ENCODE measurements around the gene LINGO1. TPM values are rescaled to one million over a fixed set of nuclear protein-coding genes. Genes with fewer than 3 reads are reported as not detected.
A peak's percentile ranks its signal among the peaks of the same experiment; 100 is the strongest.

Gene LINGO1
- polyA plus RNA-seq, 1 of the 3 experiments (the other 2 are of a cell fraction), result 0.56 TPM

DNA sequence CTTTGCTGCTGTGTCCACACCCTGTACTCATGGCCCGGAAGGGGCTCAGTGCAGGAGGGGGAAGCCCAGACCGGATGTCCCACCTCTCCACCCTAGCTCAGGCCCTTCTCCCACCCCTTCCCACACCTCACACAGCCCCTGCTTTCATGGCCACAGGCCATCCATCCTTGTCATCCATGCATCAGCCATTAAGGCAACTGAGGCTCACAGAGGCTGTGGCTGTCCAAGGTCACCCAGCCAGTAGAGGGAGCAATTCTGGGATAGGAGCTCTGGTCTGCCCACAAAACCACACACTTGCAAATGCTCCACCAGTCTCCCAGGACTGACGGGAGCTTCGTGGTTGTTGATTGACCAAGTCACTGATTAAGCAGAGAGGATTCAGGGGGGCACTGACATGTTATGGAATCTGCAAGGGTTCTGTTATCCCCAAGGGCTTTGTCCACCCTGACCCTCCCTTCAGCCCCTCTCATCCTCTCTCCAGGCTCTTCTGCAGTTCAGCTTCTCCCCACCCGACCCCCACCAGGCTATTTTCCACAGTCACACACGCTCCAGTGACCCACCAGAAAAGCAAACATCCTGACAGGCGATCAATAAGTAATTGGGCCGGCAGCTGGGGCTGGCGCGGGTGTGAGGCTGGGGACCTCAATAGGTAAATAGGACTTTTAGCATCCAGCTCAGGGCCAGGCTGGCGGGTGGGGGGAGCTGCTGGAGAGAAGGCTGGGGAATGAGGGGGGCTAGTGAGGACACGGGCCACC is 15.1 kb downstream of the LINGO1 start:
- 62% methylated on average over 11 of the region's 12 CpGs for WGBS (ENCODE audit: low lambda C conversion rate)
- ChIA-PET POLR2A (no interaction called here), CTCF (interaction anchor here (0.7 to 5.8 kb wide), 15 partner anchors 9 to 618 kb away, joined by 3 to 44 read pairs (median 6); partner anchors contain the start of gene LINGO1)
- no peak overlapping the region for H3K4me2 ChIP-seq
- no peak for TF ChIP-seq RAD21 (IDR thresholded peaks at IDR 0.05; ENCODE audit: low read length)
- no peak for TF ChIP-seq ELF1 (IDR thresholded peaks at IDR 0.05)
- TF ChIP-seq, protein P1, sequence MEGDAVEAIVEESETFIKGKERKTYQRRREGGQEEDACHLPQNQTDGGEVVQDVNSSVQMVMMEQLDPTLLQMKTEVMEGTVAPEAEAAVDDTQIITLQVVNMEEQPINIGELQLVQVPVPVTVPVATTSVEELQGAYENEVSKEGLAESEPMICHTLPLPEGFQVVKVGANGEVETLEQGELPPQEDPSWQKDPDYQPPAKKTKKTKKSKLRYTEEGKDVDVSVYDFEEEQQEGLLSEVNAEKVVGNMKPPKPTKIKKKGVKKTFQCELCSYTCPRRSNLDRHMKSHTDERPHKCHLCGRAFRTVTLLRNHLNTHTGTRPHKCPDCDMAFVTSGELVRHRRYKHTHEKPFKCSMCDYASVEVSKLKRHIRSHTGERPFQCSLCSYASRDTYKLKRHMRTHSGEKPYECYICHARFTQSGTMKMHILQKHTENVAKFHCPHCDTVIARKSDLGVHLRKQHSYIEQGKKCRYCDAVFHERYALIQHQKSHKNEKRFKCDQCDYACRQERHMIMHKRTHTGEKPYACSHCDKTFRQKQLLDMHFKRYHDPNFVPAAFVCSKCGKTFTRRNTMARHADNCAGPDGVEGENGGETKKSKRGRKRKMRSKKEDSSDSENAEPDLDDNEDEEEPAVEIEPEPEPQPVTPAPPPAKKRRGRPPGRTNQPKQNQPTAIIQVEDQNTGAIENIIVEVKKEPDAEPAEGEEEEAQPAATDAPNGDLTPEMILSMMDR (IDR thresholded peaks at IDR 0.05), result peak; percentile 47
- no peak for TF ChIP-seq SIN3A (IDR thresholded peaks at IDR 0.05; ENCODE audit: borderline replicate concordance, low read depth, low read length)
- TF ChIP-seq, protein P2, sequence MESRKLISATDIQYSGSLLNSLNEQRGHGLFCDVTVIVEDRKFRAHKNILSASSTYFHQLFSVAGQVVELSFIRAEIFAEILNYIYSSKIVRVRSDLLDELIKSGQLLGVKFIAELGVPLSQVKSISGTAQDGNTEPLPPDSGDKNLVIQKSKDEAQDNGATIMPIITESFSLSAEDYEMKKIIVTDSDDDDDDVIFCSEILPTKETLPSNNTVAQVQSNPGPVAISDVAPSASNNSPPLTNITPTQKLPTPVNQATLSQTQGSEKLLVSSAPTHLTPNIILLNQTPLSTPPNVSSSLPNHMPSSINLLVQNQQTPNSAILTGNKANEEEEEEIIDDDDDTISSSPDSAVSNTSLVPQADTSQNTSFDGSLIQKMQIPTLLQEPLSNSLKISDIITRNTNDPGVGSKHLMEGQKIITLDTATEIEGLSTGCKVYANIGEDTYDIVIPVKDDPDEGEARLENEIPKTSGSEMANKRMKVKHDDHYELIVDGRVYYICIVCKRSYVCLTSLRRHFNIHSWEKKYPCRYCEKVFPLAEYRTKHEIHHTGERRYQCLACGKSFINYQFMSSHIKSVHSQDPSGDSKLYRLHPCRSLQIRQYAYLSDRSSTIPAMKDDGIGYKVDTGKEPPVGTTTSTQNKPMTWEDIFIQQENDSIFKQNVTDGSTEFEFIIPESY (IDR thresholded peaks at IDR 0.05; ENCODE audit: borderline replicate concordance, low read depth), result no peak
- TF ChIP-seq, protein P3, sequence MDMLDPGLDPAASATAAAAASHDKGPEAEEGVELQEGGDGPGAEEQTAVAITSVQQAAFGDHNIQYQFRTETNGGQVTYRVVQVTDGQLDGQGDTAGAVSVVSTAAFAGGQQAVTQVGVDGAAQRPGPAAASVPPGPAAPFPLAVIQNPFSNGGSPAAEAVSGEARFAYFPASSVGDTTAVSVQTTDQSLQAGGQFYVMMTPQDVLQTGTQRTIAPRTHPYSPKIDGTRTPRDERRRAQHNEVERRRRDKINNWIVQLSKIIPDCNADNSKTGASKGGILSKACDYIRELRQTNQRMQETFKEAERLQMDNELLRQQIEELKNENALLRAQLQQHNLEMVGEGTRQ (IDR thresholded peaks at IDR 0.05; ENCODE audit: borderline replicate concordance, low read depth, low read length), result no peak
- H4K20me1 ChIP-seq (ENCODE audit: insufficient read depth), result no peaks in the 10 kb centered on the region
- no peaks in the 10 kb centered on the region for H3K27me3 ChIP-seq (ENCODE audit: insufficient read depth)
- no peak overlapping the region for H3K9ac ChIP-seq
- no peak overlapping the region for H2AFZ ChIP-seq (ENCODE audit: low read depth)
- no peak overlapping the region for H3K4me3 ChIP-seq (ENCODE audit: low read depth in 2 of 2, low read length in 1 of 2)
- DNase-seq, result no peak
- no peaks in the 10 kb centered on the region for H3K79me2 ChIP-seq (ENCODE audit: insufficient read depth)
- no peaks in the 10 kb centered on the region for H3K36me3 ChIP-seq (replicated peaks in 1 of 2; ENCODE audit: control insufficient read depth in 1 of 2, insufficient read depth in 2 of 2, low read length in 1 of 2)
- peaks cover 0 to 13% of the 10 kb centered on the region in 2 experiments; a peak in 1 of 4 replicates for H3K4me1 ChIP-seq (ENCODE audit: control insufficient read depth in 1 of 2, insufficient read depth in 2 of 2, low read depth in 1 of 2, low read length in 1 of 2)
- H3K9me2 ChIP-seq, result no peaks in the 10 kb centered on the region
- H3K9me3 ChIP-seq, result no peaks in the 10 kb centered on the region
- no peak overlapping the region for H3K27ac ChIP-seq (ENCODE audit: low read depth in 2 of 2, low read length in 1 of 2)
- H3F3A ChIP-seq (replicated peaks; ENCODE audit: insufficient read depth), result no peaks in the 10 kb centered on the region

DNA sequence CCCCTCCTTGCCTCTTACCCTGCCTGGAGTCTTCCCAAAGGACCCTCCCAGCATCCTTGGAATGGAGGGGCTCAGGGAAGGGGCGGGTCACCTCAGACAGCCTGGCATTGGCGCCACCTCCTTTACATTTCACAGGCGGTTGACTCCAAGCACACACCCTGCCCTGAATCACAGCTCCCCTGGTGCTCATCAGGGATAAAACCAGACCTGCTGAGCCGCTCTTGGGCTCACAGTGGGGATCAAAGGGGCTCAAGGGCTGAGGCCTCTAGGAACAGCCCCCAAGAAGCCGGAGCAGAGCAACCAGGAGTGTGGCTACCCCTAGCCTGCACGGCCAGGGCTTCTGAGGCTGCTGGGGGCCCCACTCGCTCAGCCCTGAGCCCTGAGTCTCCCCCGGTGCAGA is 16.6 kb downstream of the LINGO1 start:
- no peaks in the 10 kb centered on the region for H3K79me2 ChIP-seq (ENCODE audit: insufficient read depth)
- H3K4me3 ChIP-seq (ENCODE audit: low read depth in 2 of 2, low read length in 1 of 2), result no peak overlapping the region
- no peaks in the 10 kb centered on the region for H3F3A ChIP-seq (replicated peaks; ENCODE audit: insufficient read depth)
- no peak for DNase-seq
- H3K9me2 ChIP-seq, result no peaks in the 10 kb centered on the region
- TF ChIP-seq, protein P4, sequence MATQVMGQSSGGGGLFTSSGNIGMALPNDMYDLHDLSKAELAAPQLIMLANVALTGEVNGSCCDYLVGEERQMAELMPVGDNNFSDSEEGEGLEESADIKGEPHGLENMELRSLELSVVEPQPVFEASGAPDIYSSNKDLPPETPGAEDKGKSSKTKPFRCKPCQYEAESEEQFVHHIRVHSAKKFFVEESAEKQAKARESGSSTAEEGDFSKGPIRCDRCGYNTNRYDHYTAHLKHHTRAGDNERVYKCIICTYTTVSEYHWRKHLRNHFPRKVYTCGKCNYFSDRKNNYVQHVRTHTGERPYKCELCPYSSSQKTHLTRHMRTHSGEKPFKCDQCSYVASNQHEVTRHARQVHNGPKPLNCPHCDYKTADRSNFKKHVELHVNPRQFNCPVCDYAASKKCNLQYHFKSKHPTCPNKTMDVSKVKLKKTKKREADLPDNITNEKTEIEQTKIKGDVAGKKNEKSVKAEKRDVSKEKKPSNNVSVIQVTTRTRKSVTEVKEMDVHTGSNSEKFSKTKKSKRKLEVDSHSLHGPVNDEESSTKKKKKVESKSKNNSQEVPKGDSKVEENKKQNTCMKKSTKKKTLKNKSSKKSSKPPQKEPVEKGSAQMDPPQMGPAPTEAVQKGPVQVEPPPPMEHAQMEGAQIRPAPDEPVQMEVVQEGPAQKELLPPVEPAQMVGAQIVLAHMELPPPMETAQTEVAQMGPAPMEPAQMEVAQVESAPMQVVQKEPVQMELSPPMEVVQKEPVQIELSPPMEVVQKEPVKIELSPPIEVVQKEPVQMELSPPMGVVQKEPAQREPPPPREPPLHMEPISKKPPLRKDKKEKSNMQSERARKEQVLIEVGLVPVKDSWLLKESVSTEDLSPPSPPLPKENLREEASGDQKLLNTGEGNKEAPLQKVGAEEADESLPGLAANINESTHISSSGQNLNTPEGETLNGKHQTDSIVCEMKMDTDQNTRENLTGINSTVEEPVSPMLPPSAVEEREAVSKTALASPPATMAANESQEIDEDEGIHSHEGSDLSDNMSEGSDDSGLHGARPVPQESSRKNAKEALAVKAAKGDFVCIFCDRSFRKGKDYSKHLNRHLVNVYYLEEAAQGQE (IDR thresholded peaks at IDR 0.05; ENCODE audit: low read depth, low read length), result no peak
- no peak for TF ChIP-seq NRF1 (IDR thresholded peaks at IDR 0.05; ENCODE audit: low read depth, low read length)
- no peaks in the 10 kb centered on the region for H3K9me3 ChIP-seq
- H3K4me1 ChIP-seq (ENCODE audit: control insufficient read depth in 1 of 2, insufficient read depth in 2 of 2, low read depth in 1 of 2, low read length in 1 of 2), result peaks cover 0 to 3% of the 10 kb centered on the region in 2 experiments; a peak in 2 of 4 replicates
- WGBS (ENCODE audit: low lambda C conversion rate), result 54% methylated on average over 3 of the region's 8 CpGs
- H3K4me2 ChIP-seq, result no peak overlapping the region
- H2AFZ ChIP-seq (ENCODE audit: low read depth), result no peak overlapping the region
- no peaks in the 10 kb centered on the region for H3K36me3 ChIP-seq (replicated peaks in 1 of 2; ENCODE audit: control insufficient read depth in 1 of 2, insufficient read depth in 2 of 2, low read length in 1 of 2)
- ChIA-PET CTCF (interaction anchor here (1.0 to 5.8 kb wide), 4 partner anchors 10 to 73 kb away, joined by 3 to 44 read pairs (median 11); partner anchors contain the start of gene LINGO1), POLR2A (no interaction called here)
- no peak overlapping the region for H3K9ac ChIP-seq
- no peaks in the 10 kb centered on the region for H4K20me1 ChIP-seq (ENCODE audit: insufficient read depth)
- no peak overlapping the region for H3K27ac ChIP-seq (ENCODE audit: low read depth in 2 of 2, low read length in 1 of 2)
- no peaks in the 10 kb centered on the region for H3K27me3 ChIP-seq (ENCODE audit: insufficient read depth)

Data from SK-N-SH (cell line).